NCI-H146 treated with DMSO at 0.1 percent for 48 hours (cell line): ENCODE measurements around the gene EPGN.
"Not testable (repeated sequence)": the region's sequence is repeated elsewhere in the genome, so short reads cannot be mapped to it uniquely, and the experiment has no call there.

ENCODE experiments used
- DNase-seq: peaks from one replicate; lab custom pipeline; 2025; ENCODE audit not compliant: unreplicated experiment; lab: John Stamatoyannopoulos, UW

The EPGN gene

GRCh38 chr4:74335341-74336021 lies 27.2 kb downstream of the EPGN start:
- DNase-seq: no peak

- DNase-seq: no peak
Measured at GRCh38 chr4:74338792-74339333, 30.6 kb downstream of the EPGN start.

GRCh38 chr4:74339501-74339900 lies 31.2 kb downstream of the EPGN start:
- DNase-seq: no peak

- DNase-seq: not testable (repeated sequence)
Measured at GRCh38 chr4:74340421-74340820, 32.2 kb downstream of the EPGN start.

GRCh38 chr4:74344031-74344430 lies 35.8 kb downstream of the EPGN start:
- no peak for DNase-seq

GRCh38 chr4:74353858-74354257 lies 45.6 kb downstream of the EPGN start:
- no peak for DNase-seq

GRCh38 chr4:74357965-74358364 lies 49.7 kb downstream of the EPGN start:
- no peak for DNase-seq

GRCh38 chr4:74361671-74362070 lies 53.4 kb downstream of the EPGN start:
- DNase-seq: no peak

GRCh38 chr4:74362347-74362746 lies 54.1 kb downstream of the EPGN start:
- no peak for DNase-seq

- DNase-seq: no peak
Measured at GRCh38 chr4:74364256-74364651, 56.0 kb downstream of the EPGN start.

- DNase-seq: no peak
Measured at GRCh38 chr4:74364652-74365491, 56.6 kb downstream of the EPGN start, which contains the start of gene EREG. Gene EREG (plus strand): TSS chr4:74365145. CDS start chr4:74365309, 164 bp downstream.

GRCh38 chr4:74365761-74366160 lies 57.5 kb downstream of the EPGN start:
- no peak for DNase-seq
